Measurements from ENCODE around the gene WNT3A.

WNT3A gene

GRCh38 chr1:228072658-228073043, 65.9 kb downstream of the WNT3A start:
- no peak for DNase-seq

DNA sequence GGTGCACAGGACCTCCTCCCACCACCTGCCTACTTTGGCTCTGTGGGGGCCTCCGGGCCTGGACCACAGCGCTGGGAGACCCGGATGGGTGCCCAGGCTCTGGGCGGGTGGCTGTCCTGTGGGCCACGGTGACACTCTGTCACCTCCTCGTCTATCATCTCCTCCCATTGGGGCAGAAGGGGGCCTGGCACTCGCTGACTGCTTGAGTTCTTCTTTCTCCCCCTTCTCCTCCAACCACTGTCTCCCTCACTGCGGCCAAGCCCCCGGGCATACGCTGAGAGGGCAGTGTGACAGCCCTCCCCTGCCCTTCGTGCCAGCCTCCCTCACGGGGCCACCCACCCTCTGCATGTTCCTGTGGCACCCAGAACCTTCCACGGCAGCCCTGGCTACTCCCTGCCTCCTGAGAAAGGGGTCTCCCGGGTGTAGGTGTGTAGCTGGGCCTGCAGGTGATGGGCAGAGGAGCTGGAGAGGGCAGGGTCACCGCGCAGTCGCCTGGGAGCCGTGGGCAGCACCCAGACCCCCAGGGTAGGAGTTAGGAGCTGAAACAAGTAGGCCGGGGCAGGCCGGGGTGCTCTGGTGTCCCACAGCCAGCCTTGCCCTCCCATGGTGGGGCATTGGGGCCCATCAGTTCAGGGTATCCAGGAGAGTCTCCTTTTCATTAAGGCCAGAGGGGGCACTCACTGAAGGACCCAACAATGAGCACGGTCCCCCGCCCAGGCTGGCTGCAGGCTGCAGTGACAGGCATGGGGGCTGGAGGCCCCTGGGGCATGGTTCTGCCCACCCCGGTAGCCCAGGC, 66.5 kb downstream of the WNT3A start:
- DNase-seq: no peak

GRCh38 chr1:228073857-228074545, 67.2 kb downstream of the WNT3A start:
- peak; percentile 34 for DNase-seq

DNA sequence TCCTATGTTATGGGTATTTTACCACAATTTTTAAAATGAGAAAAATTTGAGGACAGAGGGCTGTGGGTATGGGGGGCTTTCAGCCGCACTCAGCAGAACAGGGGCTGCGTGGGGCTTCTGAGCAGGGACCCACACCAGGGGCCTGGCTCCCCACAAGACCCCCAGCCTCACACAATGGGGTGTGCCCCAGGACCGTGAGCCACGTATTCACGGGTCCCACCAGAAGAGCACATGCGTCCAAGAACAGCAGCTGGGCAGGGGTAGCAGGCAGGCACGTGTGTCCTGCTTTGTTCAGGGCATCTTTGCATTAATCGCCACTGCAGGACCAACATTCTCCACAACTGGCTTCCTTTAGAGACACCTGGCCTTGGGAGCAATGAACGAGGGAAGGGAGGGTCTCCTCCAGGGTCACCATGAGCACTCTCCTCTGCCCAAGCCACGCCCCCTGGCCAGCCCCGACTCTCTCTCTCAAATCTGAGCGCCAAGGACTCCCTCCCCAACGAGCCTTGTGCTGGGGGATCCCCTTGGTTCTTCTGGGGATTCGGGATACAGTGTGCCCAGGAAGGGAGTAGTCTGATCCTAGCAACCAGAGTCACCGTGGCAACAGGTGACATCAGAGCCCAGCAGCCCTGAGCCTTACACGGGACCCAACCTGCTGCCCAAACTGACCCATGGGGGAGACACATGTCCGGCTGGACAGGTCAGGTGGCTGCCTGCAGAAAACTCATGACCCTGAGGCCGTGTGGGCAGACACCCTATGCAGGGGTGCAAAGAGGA, 68.3 kb downstream of the WNT3A start:
- no peak for DNase-seq

DNA sequence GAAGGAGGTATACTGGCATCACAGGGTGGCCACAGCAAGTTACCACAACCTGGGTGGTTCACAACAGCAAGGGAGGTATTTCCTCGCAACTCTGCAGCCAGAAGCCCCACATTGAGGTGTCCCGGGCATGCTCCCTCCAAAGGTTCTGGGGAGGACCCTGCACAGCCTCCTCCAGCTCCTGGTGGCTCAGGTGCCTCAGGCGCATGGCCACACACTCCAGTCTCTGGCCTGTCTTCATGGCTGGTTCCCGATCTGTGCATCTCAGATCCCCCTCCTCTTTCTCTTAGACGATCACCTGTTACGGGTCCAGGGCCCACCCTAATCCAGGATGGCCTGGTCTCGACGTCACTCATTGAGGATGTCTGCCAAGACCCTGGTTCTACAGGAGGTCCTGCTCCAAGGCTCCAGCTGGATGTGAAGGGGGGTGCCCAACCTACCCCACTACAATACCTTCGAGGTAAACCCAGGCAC, 69.0 kb downstream of the WNT3A start:
- no peak for DNase-seq

DNA sequence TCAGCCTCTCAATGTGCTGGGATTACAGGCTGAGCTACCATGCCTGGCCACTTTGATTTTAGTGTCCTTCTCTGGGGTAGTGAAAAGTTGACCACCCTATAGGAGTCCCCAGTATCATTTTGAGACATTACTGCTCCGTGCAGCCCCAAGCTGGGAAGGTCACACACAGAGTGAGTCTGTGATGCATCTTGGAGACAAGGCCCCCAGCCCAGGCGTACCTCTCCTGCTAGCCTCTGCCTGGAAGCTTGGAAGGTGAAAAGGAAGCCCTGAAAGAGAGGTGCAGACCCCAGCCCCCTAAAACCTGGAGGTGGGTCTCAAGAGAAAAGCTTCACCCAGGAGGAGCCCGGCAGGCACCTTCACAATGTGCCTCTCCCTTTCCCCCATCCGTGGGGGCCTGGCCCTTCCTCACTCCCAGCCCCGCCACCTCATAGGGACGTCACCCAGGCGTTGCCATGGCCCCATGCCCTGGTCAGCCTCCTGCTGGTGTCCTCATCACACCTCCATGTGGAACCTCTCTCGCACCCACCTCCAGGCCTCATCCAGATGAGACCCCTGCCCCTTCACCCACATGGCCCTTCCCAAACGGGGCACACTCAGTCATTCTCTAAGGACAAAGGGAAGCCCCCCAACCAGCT, 70.1 kb downstream of the WNT3A start:
- DNase-seq: no peak

DNA sequence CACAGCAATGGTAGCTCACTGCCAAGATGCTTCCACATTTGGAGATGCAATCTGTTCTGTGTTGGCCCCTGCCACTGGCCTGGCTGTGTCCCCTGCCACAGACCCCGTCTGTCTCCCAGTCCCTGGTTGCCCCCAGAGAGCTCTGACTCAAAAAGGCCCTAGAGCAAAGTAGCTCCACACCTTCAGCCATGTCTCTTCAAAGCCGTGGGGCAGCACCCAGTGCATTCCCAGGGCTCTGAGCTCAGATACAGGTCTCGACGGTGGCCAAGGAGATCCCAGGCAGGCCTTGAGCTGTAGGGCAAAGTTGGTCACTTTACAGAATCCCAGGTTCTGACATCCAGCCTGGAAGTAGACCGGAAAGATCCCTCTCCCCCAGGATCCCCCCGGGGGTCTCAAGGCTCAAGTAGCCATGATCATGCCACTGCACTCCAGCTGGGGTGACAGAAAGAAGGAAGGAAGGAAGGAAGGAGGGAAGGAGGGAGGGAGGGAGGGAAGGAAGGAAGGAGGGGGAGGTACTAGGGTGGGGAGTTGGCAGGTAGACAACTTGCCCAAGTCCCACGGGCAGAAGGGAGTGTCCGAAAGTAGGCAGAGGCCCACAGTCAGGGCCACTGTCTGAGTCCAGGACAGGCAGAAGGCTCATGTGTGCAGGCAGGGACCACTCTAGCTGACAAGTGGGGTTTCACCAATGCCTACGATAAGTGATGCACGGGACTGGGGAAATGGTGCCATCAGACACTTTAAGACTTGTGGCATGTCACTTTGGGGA, 71.0 kb downstream of the WNT3A start:
- DNase-seq: no peak

GRCh38 chr1:228079013-228079412, 72.2 kb downstream of the WNT3A start:
- no peak for DNase-seq

GRCh38 chr1:228079601-228080263, 72.9 kb downstream of the WNT3A start:
- no peak for DNase-seq

GRCh38 chr1:228081144-228081543, 74.3 kb downstream of the WNT3A start:
- no peak for DNase-seq

DNA sequence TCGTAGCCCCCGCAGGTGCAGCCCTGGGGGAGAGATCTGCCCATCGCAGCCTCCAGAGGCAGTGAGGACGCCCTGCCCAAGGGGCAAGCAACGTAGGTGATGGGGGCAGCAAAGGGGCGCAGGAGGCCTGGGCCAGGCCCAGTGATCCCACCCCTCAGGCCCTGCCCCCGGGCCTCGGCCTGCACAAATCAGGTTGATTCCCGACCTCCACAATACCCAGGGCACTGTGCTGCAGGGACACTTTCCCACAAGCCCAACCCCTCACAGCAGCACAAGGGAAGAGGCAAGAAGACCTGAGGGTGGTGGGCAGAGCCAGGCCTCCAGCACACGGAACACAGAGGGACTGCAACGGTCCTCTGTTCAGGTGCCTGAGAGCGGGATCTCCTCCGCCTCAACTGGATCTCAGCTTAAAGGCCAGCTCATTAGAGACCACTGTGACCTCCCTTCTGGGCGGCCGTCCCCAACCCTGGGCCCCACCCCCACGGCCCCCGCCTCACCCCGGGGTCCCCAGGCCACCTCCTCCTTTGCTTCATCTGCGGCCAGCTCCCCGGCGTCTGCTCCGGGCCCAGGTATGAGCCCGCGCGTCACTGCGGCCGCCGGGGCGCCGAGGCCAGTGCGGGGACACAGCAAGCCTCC, 74.9 kb downstream of the WNT3A start:
- no peak for DNase-seq

DNA sequence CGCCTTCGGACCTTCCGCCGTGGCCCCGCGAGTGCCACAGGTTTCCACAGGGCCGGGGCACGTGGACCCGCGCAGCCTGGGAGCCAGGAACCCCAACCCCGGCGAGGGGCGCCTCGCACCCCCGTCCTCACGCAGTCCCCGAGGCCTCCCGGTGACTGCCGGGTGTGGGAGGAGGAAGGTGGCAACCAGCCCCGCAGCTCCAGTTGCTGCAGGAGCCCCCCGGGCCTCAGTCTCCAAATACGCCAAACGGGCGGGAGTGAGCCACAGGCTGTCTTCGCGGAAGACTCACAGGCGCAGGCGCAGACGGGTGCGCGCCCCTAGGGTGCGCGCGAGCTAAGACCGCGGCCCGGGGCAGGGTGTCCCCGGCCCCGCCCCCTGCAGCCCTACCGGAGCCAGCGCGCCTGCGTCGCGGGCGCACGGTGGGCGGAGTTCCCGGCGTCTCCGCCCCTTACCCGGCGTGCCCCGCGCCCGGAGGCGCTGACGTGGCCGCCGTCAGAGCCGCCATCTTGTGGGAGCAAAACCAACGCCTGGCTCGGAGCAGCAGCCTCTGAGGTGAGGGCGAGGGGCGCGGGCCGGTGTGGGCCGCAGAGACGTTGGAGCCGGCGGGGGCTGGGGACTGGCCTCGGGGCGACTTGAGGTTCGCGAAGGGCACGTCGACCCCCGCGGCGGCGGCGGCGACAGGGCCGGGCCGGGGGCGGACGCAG, 75.6 kb downstream of the WNT3A start, which contains the start of gene ARF1:
Gene ARF1 (plus strand): TSS at position 495 of the 704 bp plus-strand sequence. CDS start 14,407 bp downstream, outside the sequence.
- DNase-seq: peak; percentile 83

- no peak for DNase-seq
Measured at GRCh38 chr1:228082918-228083870, 76.4 kb downstream of the WNT3A start.

GRCh38 chr1:228083871-228084278, 77.1 kb downstream of the WNT3A start:
- DNase-seq: no peak

GRCh38 chr1:228084325-228084724, 77.5 kb downstream of the WNT3A start:
- DNase-seq: no peak

DNA sequence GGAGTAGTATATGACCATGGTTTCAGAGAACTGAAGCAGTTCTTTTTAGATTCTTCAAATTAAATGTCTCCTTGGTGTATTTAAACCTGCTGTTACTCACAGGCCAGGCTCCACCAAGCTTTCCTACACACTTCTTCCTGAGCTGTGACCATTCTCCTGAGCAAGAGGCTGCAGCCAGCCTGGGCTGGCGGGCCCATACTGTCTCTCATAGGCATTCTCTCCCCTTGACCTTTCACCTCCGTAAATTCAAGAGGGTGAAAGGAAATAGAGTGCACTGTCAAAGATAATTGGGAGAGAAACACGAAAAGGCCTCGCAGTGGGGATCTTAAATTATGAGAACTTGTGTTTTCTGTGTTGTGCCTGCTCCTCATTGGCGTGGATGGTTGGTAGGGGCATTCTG, 78.0 kb downstream of the WNT3A start:
- no peak for DNase-seq

DNA sequence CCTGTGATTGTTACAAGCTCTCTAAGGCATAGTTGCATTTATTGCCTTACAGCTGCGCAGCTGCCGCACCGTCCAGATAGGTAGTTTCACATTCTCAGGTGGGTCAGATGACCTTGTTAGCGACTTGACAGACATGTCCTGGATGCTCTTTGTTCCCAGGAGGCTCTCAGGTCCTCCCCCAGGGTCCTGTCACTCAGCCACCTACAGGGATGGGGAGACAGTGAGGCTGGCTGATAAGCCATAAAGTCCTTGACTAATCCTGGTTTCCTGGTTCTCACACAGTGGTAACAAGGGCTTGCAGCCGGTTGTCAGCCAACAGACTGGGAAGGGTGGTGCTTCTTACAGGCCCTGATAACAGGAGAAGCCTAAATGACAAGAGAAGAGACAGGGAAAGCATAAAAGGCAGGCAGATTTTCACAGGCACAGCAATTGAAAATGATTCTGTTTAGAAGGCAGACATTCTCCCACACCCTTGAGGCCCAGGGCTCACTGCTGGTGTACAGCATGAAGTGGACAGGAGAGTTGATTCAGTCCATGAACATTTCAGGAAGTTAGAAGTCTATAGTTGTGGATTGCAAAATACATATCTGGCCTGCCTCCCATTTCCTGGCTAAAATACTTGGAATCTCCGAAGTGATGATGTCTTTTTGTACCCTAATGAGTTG, 78.6 kb downstream of the WNT3A start:
- DNase-seq: no peak

- no peak for DNase-seq
Measured at GRCh38 chr1:228087771-228088251, 81.0 kb downstream of the WNT3A start.

Data from NCI-H1436 treated with DMSO at 0.1 percent for 48 hours (cell line).